LHCN-M2 (cell line): ENCODE results near the gene PDE6A. TPM values are rescaled to one million over a fixed set of nuclear protein-coding genes. Genes with fewer than 3 reads are reported as not detected.

Experiments
- DNase-seq: peaks from one replicate; pipeline ENCODE4 v3.0.0-alpha.2; 2012; ENCODE audit warnings: low read depth
- total RNA-seq: library from RNA; depleted of rRNA; stranded (reverse); fragments of >200 nt; gene quantifications from 2 replicates; pipeline ENCODE4 v1.2.3, GENCODE V29; 2014; rRNA removed

The PDE6A gene
- total RNA-seq, 1 experiment from 2014 or later, result 1.1 TPM

GRCh38 chr5:149818116-149818515, 126.5 kb downstream of the PDE6A start:
- no peak for DNase-seq

DNA sequence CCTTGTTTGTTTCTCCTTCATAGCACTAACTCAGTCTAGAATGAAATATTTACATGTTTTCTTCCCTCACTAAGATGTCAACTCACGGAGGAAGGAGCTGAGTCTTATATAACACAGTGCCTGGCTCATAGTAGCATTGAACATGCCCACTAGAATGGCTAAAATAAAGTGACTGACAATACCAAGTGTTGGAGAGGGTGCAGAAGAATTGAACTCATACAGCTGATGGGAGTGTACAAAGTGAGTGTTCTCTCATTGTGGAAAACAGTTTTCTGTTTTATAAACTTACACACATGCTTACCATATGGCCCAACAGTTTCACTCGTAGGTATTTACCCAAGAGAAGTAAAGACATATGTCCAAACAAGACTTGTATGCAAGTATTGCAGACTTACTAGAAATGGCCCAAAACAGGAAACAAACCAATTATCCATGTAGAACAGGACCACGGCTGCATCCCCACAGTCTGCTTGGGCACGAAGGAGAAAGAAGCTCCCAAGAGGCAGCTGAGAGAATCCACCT, 127.0 kb downstream of the PDE6A start:
- DNase-seq, result no peak

DNA sequence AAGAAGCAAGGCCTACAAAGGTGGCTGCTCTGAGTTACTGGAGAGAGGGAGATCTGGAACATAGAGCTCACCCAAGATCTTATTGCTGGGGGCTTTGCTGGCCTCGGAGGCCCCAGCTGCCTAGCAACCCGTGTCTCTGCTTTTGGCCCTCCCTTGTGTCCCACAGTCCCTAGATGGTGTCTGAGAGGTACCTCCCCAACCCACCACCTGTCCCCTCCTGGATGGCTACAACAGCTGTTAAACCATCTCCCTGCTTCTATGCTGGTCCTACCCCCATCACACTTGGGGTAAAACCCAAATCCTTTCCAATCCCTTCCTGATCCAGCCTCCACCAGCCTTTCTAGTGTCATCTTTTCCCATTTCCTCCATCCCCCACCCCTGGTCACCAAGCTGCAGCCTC, 127.9 kb downstream of the PDE6A start:
- no peak for DNase-seq

DNA sequence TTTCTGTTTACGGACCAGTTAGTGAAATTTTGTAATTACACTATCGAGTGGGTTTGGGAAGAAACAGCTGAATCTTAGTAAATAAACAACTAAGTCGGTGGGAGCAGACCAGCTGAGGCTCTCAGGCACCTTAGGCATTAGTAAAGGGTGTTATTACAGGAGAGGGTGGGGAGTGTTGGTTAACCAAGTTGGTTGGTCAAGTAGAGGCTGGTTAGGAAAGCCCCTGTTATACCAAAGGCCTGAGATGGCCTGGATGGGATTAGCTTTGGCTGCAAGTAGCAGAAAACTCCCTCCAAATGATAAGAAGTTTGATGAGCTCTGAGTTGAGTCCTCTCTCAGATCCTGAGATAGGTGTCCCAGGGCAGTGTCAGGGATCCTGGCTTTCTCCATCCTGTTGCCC, 133.1 kb downstream of the PDE6A start:
- DNase-seq, result no peak

DNA sequence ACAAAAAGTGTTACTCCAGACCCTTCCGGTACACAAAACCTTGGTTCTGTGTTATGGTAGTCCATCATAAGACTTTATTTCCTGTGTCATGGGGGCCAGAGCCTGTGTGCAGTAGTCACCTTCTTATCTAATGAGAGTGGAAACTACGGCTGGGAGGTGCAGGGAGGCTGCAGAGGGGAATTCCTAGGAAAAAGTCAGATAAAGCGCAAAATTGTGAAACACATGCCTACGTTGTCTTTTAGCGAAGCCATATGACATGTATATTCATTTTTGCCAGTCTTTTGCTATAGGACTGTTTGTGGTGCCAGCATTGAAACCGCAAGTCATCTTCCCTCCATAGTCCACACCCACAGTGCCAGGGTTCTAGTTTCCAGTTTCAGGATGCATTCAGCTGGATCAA, 133.7 kb downstream of the PDE6A start:
- no peak for DNase-seq

- DNase-seq, result no peak
Observed at GRCh38 chr5:149809931-149810691, 134.5 kb downstream of the PDE6A start.

DNA sequence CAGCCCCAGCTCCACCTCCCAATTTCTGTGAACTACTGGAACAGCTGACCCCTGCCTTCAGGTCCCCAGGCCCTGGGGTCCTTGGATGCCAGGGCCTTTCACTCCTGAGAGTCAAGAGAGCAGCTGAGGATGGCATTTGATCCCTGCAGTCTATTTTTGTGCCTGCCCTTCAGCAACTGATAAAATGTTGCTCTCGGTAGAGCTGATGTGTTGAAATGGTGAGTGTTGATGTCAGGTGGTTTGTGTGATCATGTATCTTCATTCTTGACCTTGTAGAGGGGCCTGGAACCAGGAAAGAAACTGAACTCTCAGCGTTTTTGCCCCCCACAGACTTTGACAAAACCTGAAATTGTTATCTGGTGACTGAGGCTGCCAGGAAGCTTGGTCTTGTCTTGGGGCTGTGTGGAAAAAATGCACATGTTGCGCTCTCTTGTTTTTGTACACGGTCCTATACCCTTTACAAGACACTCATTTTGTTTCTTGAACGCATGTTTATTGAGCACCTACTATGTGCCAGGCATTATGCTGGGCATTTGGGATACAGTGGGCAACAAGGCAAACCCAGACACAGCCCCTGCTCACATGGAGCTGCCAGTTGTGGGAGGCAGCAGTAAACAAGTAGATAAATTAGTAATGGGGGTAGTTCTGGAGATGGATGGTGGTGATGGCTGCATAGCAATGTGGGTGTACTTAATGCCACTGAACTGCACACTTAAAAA, 136.2 kb downstream of the PDE6A start:
- peak; percentile 58 for DNase-seq

Other genes starting within 250 kb of the PDE6A start
- 0.63 and 1.0 TPM in 2 replicates for gene PPARGC1B, start 214.5 kb downstream of the PDE6A start, total RNA-seq
- 36.2 and 36.3 TPM in 2 replicates for gene SLC26A2, start 16.0 kb upstream of the PDE6A start, total RNA-seq
- gene TIGD6, start 55.9 kb upstream of the PDE6A start, total RNA-seq, result 5.6 and 6.9 TPM in 2 replicates
- gene HMGXB3, start 55.9 kb upstream of the PDE6A start, total RNA-seq, result 49.6 and 57.9 TPM in 2 replicates
- 0.40 and 1.4 TPM in 2 replicates for gene CSF1R, start 141.8 kb upstream of the PDE6A start, total RNA-seq
- gene PDGFRB, start 211.1 kb upstream of the PDE6A start, total RNA-seq, result 7.9 and 8.7 TPM in 2 replicates
- gene CDX1, start 222.0 kb upstream of the PDE6A start, total RNA-seq, result not detected in 2 replicates
- gene SLC6A7, start 245.3 kb upstream of the PDE6A start, total RNA-seq, result not detected in 2 replicates